NB4 (cell line): ENCODE data around the gene D2HGDH.
"Not testable (repeated sequence)": the region's sequence is repeated elsewhere in the genome, so short reads cannot be mapped to it uniquely, and the experiment has no call there.

Experiments used
- DNase-seq: peaks from one replicate; pipeline ENCODE4 v3.0.0; 2010; ENCODE audit warnings: low read depth
- H3K4me3 ChIP-seq: one replicate; pipeline ENCODE4 v1.5.1; 2011; ENCODE audit warnings: mild to moderate bottlenecking, low read depth, low read length, moderate library complexity
- MYC ChIP-seq: IDR thresholded peaks from 2 replicates; pipeline ENCODE4 v1.6.1; 2011; ENCODE audit warnings: low read depth, low read length
- POLR2A ChIP-seq: IDR thresholded peaks from 2 replicates; pipeline ENCODE4 v1.6.1; 2011; ENCODE audit warnings: mild to moderate bottlenecking; ENCODE audit not compliant: insufficient read length; ENCODE audit errors: extremely low read depth
- TF ChIP-seq, protein P1 (sequence below): IDR thresholded peaks from one replicate; pipeline ENCODE4 v1.5.1; 2012; ENCODE audit warnings: low read depth, low read length
- TF ChIP-seq, protein P2 (sequence below): IDR thresholded peaks from 2 replicates; pipeline ENCODE4 v1.6.1; 2011; ENCODE audit warnings: low read depth, low read length

D2HGDH gene

DNA sequence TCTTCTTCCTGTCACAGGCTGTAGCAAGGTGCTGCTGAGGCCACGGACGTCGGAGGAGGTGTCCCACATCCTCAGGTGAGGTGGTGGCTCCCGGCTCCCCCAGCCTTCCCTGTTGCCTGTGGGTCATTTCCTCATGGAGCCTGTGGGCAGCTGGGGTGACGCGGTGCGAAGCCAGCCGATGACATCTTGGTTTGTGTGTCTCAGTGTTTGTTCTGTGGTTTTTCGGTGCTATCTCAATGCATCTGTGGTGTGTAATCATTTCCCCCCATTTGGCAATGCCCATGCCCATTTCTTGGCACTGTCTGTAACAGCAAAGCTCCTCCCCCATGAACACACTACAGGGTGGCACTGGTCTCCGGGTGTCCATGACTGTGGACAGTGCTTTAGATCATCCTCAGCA is 6.6 kb downstream of the D2HGDH start:
- peak; percentile 67 for DNase-seq
- TF ChIP-seq POLR2A (no peak), MYC (no peak)
- TF ChIP-seq, protein P1, sequence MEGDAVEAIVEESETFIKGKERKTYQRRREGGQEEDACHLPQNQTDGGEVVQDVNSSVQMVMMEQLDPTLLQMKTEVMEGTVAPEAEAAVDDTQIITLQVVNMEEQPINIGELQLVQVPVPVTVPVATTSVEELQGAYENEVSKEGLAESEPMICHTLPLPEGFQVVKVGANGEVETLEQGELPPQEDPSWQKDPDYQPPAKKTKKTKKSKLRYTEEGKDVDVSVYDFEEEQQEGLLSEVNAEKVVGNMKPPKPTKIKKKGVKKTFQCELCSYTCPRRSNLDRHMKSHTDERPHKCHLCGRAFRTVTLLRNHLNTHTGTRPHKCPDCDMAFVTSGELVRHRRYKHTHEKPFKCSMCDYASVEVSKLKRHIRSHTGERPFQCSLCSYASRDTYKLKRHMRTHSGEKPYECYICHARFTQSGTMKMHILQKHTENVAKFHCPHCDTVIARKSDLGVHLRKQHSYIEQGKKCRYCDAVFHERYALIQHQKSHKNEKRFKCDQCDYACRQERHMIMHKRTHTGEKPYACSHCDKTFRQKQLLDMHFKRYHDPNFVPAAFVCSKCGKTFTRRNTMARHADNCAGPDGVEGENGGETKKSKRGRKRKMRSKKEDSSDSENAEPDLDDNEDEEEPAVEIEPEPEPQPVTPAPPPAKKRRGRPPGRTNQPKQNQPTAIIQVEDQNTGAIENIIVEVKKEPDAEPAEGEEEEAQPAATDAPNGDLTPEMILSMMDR: no peak
- TF ChIP-seq, protein P2, sequence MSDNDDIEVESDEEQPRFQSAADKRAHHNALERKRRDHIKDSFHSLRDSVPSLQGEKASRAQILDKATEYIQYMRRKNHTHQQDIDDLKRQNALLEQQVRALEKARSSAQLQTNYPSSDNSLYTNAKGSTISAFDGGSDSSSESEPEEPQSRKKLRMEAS: no peak
- H3K4me3 ChIP-seq: no peak overlapping the region

DNA sequence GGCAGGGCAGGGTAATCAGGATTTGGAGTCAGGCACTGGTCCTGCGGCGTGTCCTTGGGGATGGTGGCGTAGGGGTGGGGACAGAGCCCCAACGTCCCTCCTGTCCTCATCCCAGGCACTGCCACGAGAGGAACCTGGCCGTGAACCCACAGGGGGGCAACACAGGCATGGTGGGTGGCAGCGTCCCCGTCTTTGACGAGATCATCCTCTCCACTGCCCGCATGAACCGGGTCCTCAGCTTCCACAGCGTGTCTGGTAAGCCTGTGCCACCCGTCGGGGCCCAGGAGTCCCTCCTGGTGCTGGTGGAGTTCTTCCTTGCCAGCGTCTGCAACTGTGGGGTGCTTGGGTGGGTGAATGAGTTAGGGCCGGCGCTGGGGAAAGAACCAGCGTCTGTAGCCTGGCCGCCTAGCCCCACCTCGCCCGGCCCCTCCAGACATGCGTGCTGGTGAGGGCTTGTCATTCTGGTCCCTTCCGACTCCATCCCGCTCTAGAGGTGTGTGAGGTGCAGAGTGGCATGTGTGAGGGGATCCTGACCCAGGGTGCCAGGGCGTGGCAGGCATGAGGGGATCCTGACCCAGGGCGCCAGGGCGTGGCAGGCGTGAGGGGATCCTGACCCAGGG is 8.0 kb downstream of the D2HGDH start:
- no peak for DNase-seq
- TF ChIP-seq, protein P2: no peak
- no peak for TF ChIP-seq POLR2A
- TF ChIP-seq, protein P1: no peak
- TF ChIP-seq MYC: no peak
- no peak overlapping the region for H3K4me3 ChIP-seq

DNA sequence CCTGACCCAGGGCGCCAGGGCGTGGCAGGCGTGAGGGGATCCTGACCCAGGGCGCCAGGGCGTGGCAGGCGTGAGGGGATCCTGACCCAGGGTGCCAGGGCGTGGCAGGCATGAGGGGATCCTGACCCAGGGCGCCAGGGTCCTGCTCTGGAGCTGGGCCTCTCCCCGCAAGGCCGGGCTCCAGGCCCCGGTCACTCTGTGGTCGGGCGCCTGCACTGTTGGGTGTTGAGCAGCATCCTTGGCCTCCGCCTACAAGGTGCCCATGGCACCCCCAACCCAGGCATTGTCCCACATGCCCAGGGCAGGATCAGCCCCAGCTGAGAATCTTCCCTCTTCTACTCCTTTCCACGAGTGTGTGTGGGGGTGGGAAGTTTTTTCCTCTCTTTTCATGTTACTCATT is 8.6 kb downstream of the D2HGDH start:
- not testable (repeated sequence) for DNase-seq, H3K4me3 ChIP-seq

DNA sequence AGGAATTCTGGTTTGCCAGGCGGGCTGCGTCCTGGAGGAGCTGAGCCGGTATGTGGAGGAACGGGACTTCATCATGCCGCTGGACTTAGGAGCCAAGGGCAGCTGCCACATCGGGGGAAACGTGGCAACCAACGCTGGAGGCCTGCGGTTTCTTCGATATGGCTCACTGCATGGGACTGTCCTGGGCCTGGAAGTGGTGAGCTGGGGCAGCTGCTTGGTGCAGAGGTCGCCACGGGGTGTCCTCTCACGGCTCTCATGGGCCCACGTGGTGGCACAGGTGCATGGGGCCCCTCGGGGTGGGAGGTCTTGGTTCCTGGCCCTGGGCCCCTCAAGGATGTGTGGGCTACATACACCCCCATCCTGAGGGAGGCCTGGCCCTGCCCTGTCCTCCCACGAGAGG is 9.2 kb downstream of the D2HGDH start:
- TF ChIP-seq, protein P2: no peak
- no peak for TF ChIP-seq MYC
- no peak for TF ChIP-seq POLR2A
- TF ChIP-seq, protein P1: no peak
- H3K4me3 ChIP-seq: no peak overlapping the region
- DNase-seq: no peak

DNA sequence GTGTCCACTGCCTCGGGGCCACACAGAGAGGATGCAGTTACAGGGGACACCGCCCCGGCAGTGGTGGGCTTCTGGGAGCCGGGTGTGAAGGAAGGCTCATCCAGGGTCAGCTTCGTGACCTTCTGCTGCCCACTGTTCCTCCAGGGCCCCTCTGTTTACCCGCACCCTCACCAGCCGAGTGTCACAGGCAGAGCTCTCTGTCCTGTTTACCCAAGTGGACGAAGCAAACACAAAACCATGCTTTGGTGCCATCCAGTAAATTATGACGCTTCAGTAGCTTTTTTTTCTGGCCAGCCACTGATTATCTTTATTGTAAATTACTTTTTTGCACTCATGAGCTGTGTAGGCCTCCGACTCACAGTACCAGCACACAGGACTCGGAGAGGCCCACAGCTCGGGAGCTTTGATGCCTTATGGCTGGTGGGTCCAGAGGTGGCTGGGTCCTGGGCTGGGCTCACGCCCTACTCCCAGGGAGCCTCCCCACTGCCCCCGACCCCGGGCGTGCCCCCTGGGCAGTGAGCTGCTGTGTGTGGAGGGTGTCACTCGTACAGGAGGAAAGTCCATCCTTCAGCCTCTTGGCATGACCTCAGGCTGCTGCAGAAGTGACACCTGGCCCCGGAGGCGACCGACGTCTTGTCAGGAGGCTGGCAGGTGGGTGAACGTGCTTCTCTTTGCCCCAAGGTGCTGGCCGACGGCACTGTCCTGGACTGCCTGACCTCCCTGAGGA is 9.8 kb downstream of the D2HGDH start:
- TF ChIP-seq, protein P2: no peak
- TF ChIP-seq, protein P1: no peak
- TF ChIP-seq POLR2A (no peak), MYC (no peak)
- H3K4me3 ChIP-seq: no peak overlapping the region

DNA sequence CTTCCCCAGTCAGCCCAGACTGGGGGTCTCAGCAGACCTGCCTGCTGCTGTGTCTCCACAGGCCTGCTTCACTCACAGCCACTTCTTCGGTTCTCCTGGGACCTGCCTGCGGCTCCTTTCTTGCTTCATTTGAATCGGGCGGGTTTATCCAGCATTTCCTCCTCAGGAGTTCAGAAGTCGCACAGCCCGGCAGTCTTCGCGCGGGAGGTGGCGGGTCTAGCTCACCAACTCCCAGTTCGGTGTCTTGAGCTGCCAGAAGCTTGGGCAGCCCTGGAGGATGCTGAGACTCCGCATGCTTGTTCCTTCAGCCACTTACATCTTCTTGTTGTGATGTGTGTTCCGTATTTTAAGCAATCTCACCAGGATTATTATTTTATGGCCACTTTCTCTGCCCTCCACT is 10.8 kb downstream of the D2HGDH start:
- TF ChIP-seq POLR2A: no peak
- TF ChIP-seq, protein P1: no peak
- TF ChIP-seq, protein P2: no peak
- no peak for DNase-seq

More for the DNA sequence above, 9.8 kb downstream of the D2HGDH start:
- no peak for DNase-seq

More for the DNA sequence above, 10.8 kb downstream of the D2HGDH start:
- no peak overlapping the region for H3K4me3 ChIP-seq
